ENCODE results near the gene NOL4. TPM values are rescaled to one million over a fixed set of nuclear protein-coding genes. Genes with fewer than 3 reads are reported as not detected.

The NOL4 gene
- total RNA-seq, 1 experiment from 2014 or later = not detected

GRCh38 chr18:34203866-34204265 is 20.8 kb downstream of the NOL4 start:
- no peaks in the 10 kb centered on the region for H3K4me1 ChIP-seq (replicated peaks; ENCODE audit: insufficient read depth)
- no peak overlapping the region for H3K4me3 ChIP-seq
- POLR2A ChIA-PET (ENCODE audit: unreplicated experiment) = no interaction called here
- no peak overlapping the region for H2AFZ ChIP-seq
- no peak for DNase-seq
- intact Hi-C loops (cut with micrococcal nuclease; ENCODE audit: unreplicated experiment) = no loop called here
- no peaks in the 10 kb centered on the region for H3K9me3 ChIP-seq (ENCODE audit: insufficient read depth, low read depth)
- H3K4me2 ChIP-seq = no peak overlapping the region
- no TSS peak for BruUV-seq (replicated peaks)
- H3K79me2 ChIP-seq (ENCODE audit: low read depth) = no peaks in the 10 kb centered on the region
- no peaks in the 10 kb centered on the region for H4K20me1 ChIP-seq (ENCODE audit: insufficient read depth)
- no peaks in the 10 kb centered on the region for H3F3A ChIP-seq (ENCODE audit: insufficient read depth, low read depth)
- no peak overlapping the region for H3K27ac ChIP-seq
- CTCF ChIA-PET = no interaction called here
- H3K36me3 ChIP-seq (ENCODE audit: low read depth) = no peaks in the 10 kb centered on the region
- no peaks in the 10 kb centered on the region for H3K9me2 ChIP-seq (ENCODE audit: insufficient read depth)
- no peaks in the 10 kb centered on the region for H3K27me3 ChIP-seq (ENCODE audit: insufficient read depth, low read depth)
- no peak for TF ChIP-seq CTCF (conservative IDR thresholded peaks at IDR 0.05)

- Histone ChIP-seq H3K27me3 (ENCODE audit: insufficient read depth, low read depth) (no peaks in the 10 kb centered on the region), H3F3A (ENCODE audit: insufficient read depth, low read depth) (no peaks in the 10 kb centered on the region), H3K4me1 (replicated peaks; ENCODE audit: insufficient read depth) (no peaks in the 10 kb centered on the region), H3K27ac (no peak overlapping the region), H3K9me2 (ENCODE audit: insufficient read depth) (no peaks in the 10 kb centered on the region), H3K4me3 (no peak overlapping the region), H4K20me1 (ENCODE audit: insufficient read depth) (no peaks in the 10 kb centered on the region), H3K4me2 (no peak overlapping the region), H3K9me3 (ENCODE audit: insufficient read depth, low read depth) (no peaks in the 10 kb centered on the region), H3K79me2 (ENCODE audit: low read depth) (no peaks in the 10 kb centered on the region), H2AFZ (no peak overlapping the region), H3K36me3 (ENCODE audit: low read depth) (no peaks in the 10 kb centered on the region)
- ChIA-PET CTCF (no interaction called here), POLR2A (ENCODE audit: unreplicated experiment) (no interaction called here)
- TF ChIP-seq EZH2 (IDR thresholded peaks at IDR 0.05; ENCODE audit: low read depth) (no peak), CTCF (conservative IDR thresholded peaks at IDR 0.05) (no peak)
- no TSS peak for BruUV-seq (replicated peaks)
- intact Hi-C loops (cut with micrococcal nuclease; ENCODE audit: unreplicated experiment) = no loop called here
- DNase-seq = no peak
These were observed 28.5 kb downstream of the NOL4 start for GRCh38 chr18:34196256-34196655.

GRCh38 chr18:34194239-34194638 is 30.5 kb downstream of the NOL4 start:
- ChIA-PET POLR2A (ENCODE audit: unreplicated experiment) (no interaction called here), CTCF (interaction anchor here (0.7 kb wide), 1 partner anchor 550 kb away, joined by 16 read pairs; no protein-coding TSS in a partner anchor)
- Histone ChIP-seq H4K20me1 (ENCODE audit: insufficient read depth) (no peaks in the 10 kb centered on the region), H3K27me3 (ENCODE audit: insufficient read depth, low read depth) (no peaks in the 10 kb centered on the region), H3K4me3 (no peak overlapping the region), H3K36me3 (ENCODE audit: low read depth) (no peaks in the 10 kb centered on the region), H3K4me1 (replicated peaks; ENCODE audit: insufficient read depth) (no peaks in the 10 kb centered on the region), H3K9me2 (ENCODE audit: insufficient read depth) (no peaks in the 10 kb centered on the region), H3K4me2 (no peak overlapping the region), H3F3A (ENCODE audit: insufficient read depth, low read depth) (no peaks in the 10 kb centered on the region), H3K9me3 (ENCODE audit: insufficient read depth, low read depth) (no peaks in the 10 kb centered on the region), H3K27ac (no peak overlapping the region), H2AFZ (no peak overlapping the region), H3K79me2 (ENCODE audit: low read depth) (no peaks in the 10 kb centered on the region)
- intact Hi-C loops (cut with micrococcal nuclease; ENCODE audit: unreplicated experiment) = no loop called here
- no peak for DNase-seq
- no TSS peak for BruUV-seq (replicated peaks)
- TF ChIP-seq EZH2 (IDR thresholded peaks at IDR 0.05; ENCODE audit: low read depth) (no peak), CTCF (conservative IDR thresholded peaks at IDR 0.05) (no peak)
